GM23248 (cell line): ENCODE data around the gene IRX2.

ENCODE experiments used
- EZH2 ChIP-seq: fragments of 200-600 bp; sonication (generic); IDR thresholded peaks from 2 replicates; pipeline ENCODE4 v1.6.1; 2018; ENCODE audit warnings: antibody characterized with exemption, mild to moderate bottlenecking; ENCODE audit not compliant: insufficient read depth, poor library complexity, severe bottlenecking
- EZH2phosphoT487 ChIP-seq: fragments of 200-600 bp; sonication (generic); IDR thresholded peaks from 2 replicates; pipeline ENCODE4 v1.6.1; 2018; ENCODE audit warnings: antibody characterized with exemption, moderate library complexity, mild to moderate bottlenecking, low read depth; ENCODE audit not compliant: insufficient read depth

GRCh38 chr5:2757563-2758351 is 6.3 kb upstream of the IRX2 start:
- no peak for TF ChIP-seq EZH2phosphoT487
- TF ChIP-seq EZH2 = no peak
